HL-60 (cell line): ENCODE results near the gene SLC44A5.

ENCODE experiments used
- CTCF ChIP-seq: IDR thresholded peaks from one replicate; pipeline ENCODE4 v1.5.1; 2011; ENCODE audit warnings: low read length, control low read depth, inconsistent platforms; ENCODE audit not compliant: insufficient read depth
- GABPA ChIP-seq: IDR thresholded peaks from 2 replicates; pipeline ENCODE4 v1.6.1; 2012; ENCODE audit warnings: low read depth
- POLR2AphosphoS5 ChIP-seq: IDR thresholded peaks from 2 replicates; pipeline ENCODE4 v1.6.1; 2012; ENCODE audit warnings: low read depth
- SPI1 ChIP-seq: IDR thresholded peaks from 2 replicates; pipeline ENCODE4 v1.6.1; 2012; ENCODE audit warnings: low read depth, mild to moderate bottlenecking, borderline replicate concordance

GRCh38 chr1:75220072-75220471, 390.8 kb downstream of the SLC44A5 start:
- TF ChIP-seq CTCF (no peak), GABPA (no peak), POLR2AphosphoS5 (no peak), SPI1 (no peak)
